ENCODE measurements around the gene CYFIP2. TPM values are rescaled to one million over a fixed set of nuclear protein-coding genes. Genes with fewer than 3 reads are reported as not detected.

The CYFIP2 gene
- total RNA-seq, 1 experiment from 2014 or later, result 57.2 TPM

GRCh38 chr5:157253547-157253946, 12.4 kb upstream of the CYFIP2 start:
- peak; percentile 32 for DNase-seq (ENCODE audit: low read depth)

DNA sequence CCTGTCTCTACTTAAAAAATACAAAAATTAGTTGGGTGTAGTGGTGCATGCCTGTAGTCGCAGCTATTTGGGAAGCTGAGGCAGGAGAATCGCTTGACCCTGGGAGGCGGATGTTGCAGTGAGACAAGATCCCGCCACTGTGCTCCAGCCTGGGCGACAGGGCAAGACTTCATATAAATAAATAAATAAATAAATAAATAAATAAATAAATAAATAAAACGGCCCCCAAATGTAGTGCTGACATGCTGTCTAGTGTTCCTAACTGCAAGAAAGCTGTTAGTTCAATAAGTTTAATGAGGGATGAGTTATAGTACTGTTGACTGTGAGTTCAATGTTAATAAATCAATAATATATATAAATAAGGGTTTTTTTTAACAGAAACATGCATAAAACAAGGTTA, 7.5 kb upstream of the CYFIP2 start:
- DNase-seq (ENCODE audit: low read depth), result no peak

DNA sequence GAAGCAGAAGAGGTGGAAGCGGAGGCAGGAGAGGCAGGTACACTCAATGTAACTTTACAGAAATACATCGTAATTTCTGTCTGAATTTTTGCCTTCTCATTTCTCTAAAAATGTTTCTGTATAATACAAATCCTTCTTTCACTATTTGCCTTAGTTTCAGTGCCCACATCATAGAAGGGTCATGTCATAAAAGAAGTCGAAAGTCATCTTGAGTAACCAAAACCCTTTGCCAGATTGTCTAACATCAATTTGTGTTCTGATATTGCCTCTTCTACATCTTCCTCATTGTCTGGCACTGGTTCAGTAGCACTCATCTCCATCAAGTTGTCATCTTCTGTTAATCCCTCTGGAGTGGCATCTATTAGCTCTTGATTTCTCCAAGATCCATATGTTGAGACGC, 6.2 kb upstream of the CYFIP2 start:
- DNase-seq (ENCODE audit: low read depth), result no peak

DNA sequence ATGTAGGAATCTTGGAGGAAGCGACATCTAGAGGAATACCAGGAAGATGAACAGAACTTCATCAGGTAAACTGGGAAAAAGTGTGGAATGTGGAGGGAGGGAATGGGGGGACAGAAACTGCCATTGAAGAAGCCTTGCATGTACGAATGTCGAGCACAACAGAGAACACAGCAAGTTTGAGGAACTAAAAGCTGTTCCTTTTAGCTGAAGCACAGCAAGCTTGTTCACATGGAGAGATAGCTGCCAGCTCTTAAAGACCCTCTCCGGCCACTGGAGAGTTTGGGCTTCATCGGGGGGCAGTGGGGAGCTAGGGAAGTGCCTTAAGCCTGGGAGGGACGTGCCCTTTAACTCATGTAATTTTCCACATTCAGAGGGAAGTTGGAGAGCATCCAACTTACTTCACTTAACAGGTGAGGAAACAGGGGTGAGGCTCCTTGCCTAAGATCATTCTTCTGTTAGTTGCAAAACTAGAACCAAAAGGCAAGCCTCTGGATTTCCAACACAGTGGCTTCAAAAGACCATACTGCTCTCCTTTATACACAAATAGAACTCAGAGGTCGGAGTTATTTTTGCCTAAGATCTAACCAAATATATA, 2.3 kb upstream of the CYFIP2 start:
- DNase-seq (ENCODE audit: low read depth), result no peak

GRCh38 chr5:157266286-157267007, 524 bp downstream of the CYFIP2 start:
- DNase-seq (ENCODE audit: low read depth), result no peak

DNA sequence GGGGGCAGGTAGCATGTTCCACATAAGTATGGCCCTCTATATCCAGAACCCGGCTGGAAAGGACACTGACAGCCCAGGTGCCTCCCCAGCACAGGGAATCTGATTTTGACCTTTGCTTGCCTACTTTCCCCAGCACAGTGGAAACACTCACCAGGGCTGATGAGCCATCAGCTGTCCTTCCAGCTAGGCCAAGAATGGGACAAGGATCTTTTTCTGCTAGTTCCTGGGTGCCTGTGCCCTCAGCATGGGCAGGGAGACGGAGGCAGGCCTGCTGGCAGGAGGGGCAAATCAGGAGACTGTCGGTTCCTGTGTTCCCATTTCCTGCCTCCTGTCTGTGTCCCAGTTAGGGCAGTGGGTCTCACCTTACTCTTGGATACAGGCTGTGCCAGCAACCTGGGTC, 1.1 kb downstream of the CYFIP2 start:
- DNase-seq (ENCODE audit: low read depth), result no peak

DNA sequence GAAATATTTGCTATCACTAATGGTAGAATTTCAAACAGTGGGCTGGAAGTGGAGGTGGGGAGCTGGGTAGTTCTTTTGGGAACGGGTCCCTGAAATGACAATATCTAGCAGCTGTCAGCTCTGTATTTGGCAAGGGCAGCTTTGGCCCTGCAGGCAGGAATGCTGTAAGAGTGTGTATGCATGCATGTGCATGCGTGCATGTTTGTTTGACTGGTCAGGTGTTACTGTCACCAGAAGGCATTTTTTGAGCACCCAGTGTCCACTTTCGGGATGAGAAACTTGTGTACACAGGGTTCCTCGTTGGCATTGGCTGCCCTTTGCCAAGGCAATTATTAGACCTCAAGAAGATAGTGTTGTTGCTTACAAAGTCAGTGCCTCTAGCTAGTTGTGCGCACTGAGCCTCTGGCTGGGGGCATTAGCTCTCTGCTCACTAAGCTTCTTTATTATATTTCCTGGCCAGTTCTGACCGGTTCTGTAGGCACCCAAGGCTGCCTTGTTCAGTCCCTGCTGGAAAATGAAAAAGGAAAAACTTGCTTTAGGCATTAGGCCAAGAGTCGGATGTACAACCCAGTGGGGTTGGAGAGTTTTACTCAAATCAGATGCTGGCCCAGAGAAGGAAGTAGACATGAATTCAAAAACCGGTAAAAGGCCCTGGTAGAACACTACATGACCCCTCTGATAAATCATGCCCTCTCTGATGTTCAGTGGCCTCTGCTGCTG, 2.0 kb downstream of the CYFIP2 start:
- no peak for DNase-seq (ENCODE audit: low read depth)

- no peak for DNase-seq (ENCODE audit: low read depth)
These were observed 3.3 kb downstream of the CYFIP2 start for GRCh38 chr5:157269165-157269671.

- DNase-seq (ENCODE audit: low read depth), result no peak
These were observed 3.9 kb downstream of the CYFIP2 start for GRCh38 chr5:157269761-157270272.

- no peak for DNase-seq (ENCODE audit: low read depth)
These were observed 4.8 kb downstream of the CYFIP2 start for GRCh38 chr5:157270771-157271170.

DNA sequence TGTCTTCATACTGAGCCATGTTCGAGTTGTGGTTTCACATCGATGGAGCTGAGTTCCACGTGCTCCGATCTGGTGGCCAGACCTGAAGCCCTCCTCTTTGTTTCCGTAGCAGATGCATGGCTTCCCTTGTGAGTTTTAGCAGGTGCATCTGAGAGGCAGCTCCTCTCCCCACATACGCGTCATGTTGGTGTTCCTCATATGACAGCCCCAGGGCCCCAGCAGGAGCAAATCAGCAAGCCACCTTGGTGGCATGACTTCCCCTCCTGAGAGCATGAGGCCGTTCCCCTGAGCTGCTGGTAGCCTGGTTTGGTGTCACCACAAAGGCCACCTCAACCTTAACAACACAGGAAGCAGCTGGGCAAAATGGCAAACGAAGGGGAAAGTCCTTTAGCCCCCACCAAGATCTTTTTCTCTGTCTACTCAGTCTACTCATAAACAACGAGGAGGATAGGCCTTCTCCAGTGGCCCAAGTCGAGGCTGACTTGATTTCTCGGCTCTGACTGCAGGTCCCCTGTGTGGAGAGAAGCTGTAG, 5.9 kb downstream of the CYFIP2 start:
- no peak for DNase-seq (ENCODE audit: low read depth)

GRCh38 chr5:157273131-157273556, 7.2 kb downstream of the CYFIP2 start:
- DNase-seq (ENCODE audit: low read depth), result no peak

GRCh38 chr5:157275403-157275802, 9.5 kb downstream of the CYFIP2 start:
- no peak for DNase-seq (ENCODE audit: low read depth)

DNA sequence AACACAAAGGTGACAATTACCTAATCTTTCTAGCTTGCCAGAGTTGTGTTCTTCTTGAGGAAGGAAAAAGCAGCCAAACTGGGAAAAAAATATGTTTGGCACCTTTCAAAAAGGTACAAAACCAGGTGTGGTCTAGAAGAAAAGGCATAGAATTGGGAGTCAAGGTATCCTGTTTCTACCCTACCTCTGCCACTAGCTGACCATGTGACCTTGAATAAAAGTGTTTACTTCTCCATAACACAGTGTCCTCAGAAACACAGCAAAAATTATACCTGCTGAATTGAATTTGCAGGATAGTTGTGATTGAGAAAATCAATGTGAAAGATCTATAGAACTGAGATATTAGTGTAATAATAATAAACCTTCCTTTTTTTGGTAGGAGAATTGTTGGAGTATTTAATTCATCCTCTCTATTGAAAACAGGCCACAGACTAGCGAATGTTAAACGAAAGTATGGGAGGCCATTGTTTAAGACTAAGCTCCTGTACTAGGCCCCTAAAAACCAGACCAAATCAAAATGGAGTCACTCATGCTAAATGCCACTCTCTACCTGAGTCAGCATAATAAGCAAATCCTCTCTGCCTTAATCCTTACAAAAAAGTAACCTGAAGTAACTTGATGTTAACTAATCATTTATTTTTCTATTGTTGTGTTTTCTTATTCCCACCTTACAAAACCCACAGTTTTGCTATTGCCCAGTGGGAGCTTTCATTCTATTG, 12.6 kb downstream of the CYFIP2 start:
- DNase-seq (ENCODE audit: low read depth), result no peak

GRCh38 chr5:157279605-157280239, 13.8 kb downstream of the CYFIP2 start:
- no peak for DNase-seq (ENCODE audit: low read depth)

DNA sequence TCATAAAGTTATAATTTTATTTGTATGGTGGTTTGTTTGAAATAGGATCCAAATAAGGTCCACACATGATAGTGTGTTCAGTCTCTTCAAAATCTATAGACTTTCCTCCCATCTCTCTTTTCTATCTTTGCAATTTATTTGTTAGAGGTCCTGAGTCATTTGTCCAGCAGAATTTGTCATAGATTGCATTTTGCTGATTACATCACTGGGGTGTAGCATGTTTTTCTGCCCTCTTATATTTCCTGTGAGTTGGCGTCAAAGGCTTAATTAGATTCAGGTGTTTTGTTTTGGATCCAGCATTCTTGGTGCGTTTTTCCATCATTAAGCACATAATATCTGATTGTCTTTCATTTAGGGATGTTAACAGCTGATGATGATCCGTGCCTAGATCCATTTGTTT, 15.0 kb downstream of the CYFIP2 start:
- peak; percentile 36 for DNase-seq (ENCODE audit: low read depth)

GRCh38 chr5:157282150-157282549, 16.2 kb downstream of the CYFIP2 start:
- DNase-seq (ENCODE audit: low read depth), result no peak

GRCh38 chr5:157283434-157283833, 17.5 kb downstream of the CYFIP2 start:
- no peak for DNase-seq (ENCODE audit: low read depth)

DNA sequence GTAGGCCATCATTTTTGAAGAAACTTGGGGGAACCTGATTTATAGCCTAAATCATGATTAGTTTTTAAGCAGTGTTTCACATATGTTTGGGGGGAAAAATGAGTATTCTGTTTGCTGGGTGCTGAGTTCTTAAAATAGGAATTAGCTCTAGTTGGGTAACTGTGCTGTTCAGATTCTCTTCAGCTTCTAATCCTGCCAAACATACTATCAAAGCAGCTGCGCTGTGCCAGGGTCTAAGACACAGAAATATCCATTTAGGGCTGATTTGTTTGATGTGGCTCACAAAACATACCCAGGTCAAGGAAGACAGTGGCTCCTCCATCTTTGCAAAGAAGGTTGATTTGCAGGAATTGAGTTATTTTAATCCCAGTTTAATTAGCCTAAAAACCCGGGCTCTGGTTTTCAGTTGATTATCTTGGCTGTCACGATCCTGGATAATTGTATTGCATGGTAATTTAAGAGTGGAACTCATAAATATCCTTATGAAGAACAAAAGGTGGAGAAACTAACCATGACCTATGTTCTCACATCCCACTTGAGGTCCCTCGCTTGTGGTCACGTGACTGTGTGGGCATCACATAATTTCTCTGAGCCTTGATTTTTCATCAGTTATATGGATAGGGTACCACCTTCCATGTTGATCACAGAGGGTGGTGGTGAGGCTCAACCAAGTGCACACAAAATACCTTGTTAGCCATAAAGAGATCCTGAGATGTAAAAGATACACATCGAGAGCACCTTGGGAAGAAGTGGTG, 18.7 kb downstream of the CYFIP2 start:
- no peak for DNase-seq (ENCODE audit: low read depth)

Measured in HT1080 (cell line).